Activated CD8-positive, alpha-beta memory T cell treated with anti-CD3 and anti-CD28 coated beads, Interleukin-2, amount 50 U/mL, for 48 hours (primary cell): ENCODE measurements around the gene FAM210A.

Experiments
- DNase-seq: peaks from one replicate; pipeline ENCODE4 v3.0.0-alpha.2; 2020

FAM210A gene

GRCh38 chr18:13643261-13643751 is 83.1 kb downstream of the FAM210A start:
- no peak for DNase-seq

- no peak for DNase-seq
These were observed 83.9 kb downstream of the FAM210A start for GRCh38 chr18:13642440-13642827.

GRCh38 chr18:13641551-13642439 is 84.6 kb downstream of the FAM210A start:
- peak; percentile 43 for DNase-seq

GRCh38 chr18:13640266-13640860 is 86.0 kb downstream of the FAM210A start:
- peak; percentile 33 for DNase-seq

- peak; percentile 25 for DNase-seq
These were observed 87.4 kb downstream of the FAM210A start for GRCh38 chr18:13638719-13639595.

- DNase-seq = peak; percentile 13
These were observed 91.3 kb downstream of the FAM210A start for GRCh38 chr18:13635046-13635445.

- DNase-seq = peak; percentile 15
These were observed 92.7 kb downstream of the FAM210A start for GRCh38 chr18:13633700-13634099.

- no peak for DNase-seq
These were observed 95.6 kb downstream of the FAM210A start for GRCh38 chr18:13630716-13631268.

- no peak for DNase-seq
These were observed 96.3 kb downstream of the FAM210A start for GRCh38 chr18:13629841-13630715.

GRCh38 chr18:13628211-13628610 is 98.1 kb downstream of the FAM210A start:
- no peak for DNase-seq

- DNase-seq = no peak
These were observed 98.7 kb downstream of the FAM210A start for GRCh38 chr18:13627639-13628038.

- no peak for DNase-seq
These were observed 99.8 kb downstream of the FAM210A start for GRCh38 chr18:13626544-13626908.

- DNase-seq = no peak
These were observed 100.4 kb downstream of the FAM210A start for GRCh38 chr18:13625843-13626543.

GRCh38 chr18:13625355-13625754 is 101.0 kb downstream of the FAM210A start:
- no peak for DNase-seq

- DNase-seq = no peak
These were observed 101.7 kb downstream of the FAM210A start for GRCh38 chr18:13624563-13625237.

GRCh38 chr18:13623871-13624270 is 102.5 kb downstream of the FAM210A start:
- no peak for DNase-seq

- no peak for DNase-seq
These were observed 103.0 kb downstream of the FAM210A start for GRCh38 chr18:13623348-13623747.

- no peak for DNase-seq
These were observed 103.6 kb downstream of the FAM210A start for GRCh38 chr18:13622751-13623150.

- DNase-seq = no peak
These were observed 104.3 kb downstream of the FAM210A start for GRCh38 chr18:13621886-13622619.

GRCh38 chr18:13621446-13621849 is 104.9 kb downstream of the FAM210A start:
- no peak for DNase-seq
